Middle frontal gyrus (tissue), 1 donor: ENCODE data around the gene CYP2C18.
"Not testable (repeated sequence)": the region's sequence is repeated elsewhere in the genome, so short reads cannot be mapped to it uniquely, and the experiment has no call there.

ENCODE experiments used
- DNase-seq: peaks from one replicate; pipeline ENCODE4 v3.0.0-alpha.2; 2015; ENCODE audit warnings: low spot score; ENCODE audit errors: extremely low spot score

Gene CYP2C18

DNA sequence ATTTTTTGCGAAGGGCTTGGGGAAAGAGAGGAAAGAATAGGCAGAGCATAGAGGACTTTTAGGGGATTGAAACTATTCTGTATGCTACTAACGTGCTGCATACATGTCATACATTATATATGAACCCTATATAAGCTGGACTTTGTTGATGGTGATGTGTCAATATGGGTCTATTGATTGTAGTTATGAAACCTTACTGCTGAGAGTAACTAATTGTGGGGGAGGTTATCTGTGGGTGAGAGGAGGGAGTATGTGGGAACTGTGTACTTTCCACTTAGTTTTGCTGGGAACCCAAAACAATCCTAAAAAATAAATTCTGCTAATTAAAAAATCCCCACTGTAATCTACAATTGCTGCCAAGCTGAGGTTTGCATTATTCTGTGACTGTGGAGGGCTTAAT is 63.6 kb downstream of the CYP2C18 start:
- no peak for DNase-seq

DNA sequence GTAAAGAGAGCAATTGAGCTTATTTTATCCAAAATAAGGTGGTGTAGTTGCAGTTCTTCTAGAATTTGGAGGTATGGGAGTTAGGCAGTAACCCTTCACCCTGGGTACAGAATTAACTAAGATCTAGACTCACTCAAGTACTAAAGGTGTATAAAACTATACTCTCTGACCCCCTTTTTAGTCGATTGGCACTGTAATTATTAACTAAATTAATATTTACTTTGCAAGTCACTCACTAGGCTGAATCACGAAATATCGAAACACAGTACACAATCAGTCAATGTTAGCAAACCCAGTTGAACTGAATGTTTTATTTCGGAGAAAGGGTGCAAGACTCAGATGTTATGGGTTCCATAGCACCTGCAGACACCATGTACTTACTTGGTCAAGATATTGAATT is 64.3 kb downstream of the CYP2C18 start:
- no peak for DNase-seq

DNA sequence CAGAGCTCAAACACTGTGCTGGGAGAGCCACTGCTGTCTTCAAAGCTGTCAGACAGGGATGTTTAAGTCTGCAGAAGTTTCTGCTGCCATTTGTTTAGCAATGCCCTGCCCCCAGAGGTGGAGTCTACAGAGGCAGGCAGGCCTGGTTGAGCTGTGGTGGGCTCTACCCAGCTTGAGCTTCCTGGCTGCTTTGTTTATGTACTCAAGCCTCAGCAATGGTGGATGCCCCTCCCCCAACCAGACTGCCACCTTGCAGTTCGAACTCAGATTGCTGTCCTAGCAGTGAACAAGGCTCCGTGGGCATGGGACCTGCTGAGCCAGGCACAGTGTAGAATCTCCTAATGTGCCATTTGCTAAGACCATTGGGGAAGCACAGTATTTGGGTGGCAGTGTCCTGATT is 74.4 kb downstream of the CYP2C18 start:
- DNase-seq = no peak

DNA sequence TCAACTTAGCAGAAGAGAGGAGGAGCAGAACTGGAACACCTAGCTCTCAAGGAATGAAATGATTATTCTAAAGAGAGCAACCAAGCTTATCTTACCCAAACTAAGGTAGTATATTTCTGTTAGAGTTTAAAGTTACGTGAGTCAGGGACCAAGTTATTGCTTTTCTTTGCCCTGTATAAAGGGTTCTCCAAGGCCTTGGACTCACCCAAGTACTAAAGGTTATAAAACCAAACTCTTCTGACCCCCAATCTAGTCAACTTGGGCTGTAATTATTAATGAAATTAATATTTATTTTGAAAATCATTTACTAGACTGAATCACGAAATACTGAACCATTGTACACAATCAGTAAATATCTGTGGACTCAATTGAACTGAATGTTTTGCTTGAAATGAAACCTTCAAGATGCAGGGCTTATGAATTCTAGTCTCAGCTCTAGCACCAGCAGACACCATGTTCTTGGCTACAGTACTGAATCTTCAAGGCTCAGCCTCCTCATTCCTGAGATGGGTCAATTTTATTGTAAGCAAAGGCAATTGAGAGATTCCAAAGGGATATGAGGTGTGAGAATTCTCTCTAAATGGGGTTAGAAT is 77.2 kb downstream of the CYP2C18 start:
- DNase-seq = no peak

DNA sequence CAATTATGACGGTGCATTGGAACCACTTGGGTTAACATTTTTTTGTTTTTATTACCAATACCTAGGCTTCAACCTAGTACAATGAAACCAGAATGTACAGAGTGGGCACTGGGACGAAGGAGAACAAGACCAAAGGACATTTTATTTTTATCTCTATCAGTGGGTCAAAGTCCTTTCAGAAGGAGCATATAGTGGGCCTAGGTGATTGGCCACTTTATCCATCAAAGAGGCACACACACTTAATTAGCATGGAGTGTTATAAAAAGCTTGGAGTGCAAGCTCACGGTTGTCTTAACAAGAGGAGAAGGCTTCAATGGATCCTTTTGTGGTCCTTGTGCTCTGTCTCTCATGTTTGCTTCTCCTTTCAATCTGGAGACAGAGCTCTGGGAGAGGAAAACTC is 78.9 kb downstream of the CYP2C18 start, which contains the start of gene CYP2C19:
TSS of gene CYP2C19 (plus strand) at position 289 of the 400 bp plus-strand sequence. CDS start at position 314, 25 bp downstream.
- DNase-seq = no peak

DNA sequence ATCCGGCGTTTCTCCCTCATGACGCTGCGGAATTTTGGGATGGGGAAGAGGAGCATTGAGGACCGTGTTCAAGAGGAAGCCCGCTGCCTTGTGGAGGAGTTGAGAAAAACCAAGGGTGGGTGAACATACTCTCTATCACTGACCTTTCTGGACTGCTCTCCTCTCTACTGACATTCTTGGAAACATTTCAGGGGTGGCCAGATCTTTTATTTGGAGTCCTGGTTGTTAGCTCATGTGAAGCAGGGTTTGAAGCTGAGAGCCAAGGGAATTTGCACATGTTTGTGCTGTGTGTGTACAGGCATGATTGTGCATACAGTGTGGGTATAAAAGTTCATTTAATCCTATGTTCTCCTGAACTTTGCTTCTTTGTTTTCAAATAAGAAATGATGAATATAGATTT is 91.9 kb downstream of the CYP2C18 start:
- DNase-seq = not testable (repeated sequence)

DNA sequence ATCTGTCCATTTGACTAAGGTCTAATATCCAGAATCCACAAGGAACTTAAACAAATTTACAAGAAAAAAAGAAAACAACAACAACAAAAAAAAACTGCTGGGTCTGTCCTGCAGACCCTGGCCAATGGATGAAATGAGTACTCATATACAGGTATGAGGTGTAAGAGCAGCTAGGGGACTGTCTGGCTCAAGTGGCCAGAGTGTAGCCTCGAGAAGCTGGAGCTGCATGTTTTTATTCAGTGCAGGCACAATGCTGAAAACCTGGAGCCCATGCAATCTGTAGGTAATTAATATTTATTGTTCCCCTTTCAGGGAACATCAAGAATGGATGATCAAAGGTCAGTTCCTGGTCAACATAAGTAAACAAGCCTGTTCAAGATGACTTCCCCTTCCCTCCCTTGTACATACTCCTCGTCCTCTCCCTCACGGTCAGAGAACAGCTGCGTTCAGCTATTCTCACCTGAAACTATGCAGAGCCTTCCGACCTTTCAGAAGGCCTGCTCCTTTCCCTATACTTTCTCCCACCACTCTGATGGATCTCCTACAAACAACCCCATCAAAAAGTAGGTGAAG is 94.4 kb downstream of the CYP2C18 start:
- DNase-seq = no peak

DNA sequence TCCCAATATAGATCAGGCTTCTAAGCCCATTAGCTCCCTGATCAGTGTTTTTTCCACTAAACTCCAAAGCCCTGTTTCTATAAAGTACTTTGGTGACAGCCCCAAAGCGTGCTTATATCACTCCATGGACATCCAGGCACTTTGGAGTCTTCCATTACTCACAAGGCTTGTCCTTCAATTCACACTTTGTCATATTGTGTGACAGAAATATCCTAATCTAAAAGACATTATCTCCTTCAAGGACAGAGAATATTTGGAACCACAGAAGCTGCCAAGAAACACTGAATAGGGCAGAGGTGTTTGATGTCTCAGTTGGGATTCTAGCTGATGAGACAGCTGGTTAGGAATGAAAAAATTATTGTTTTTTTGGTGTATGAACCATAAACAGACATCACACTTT is 97.3 kb downstream of the CYP2C18 start:
- no peak for DNase-seq

DNA sequence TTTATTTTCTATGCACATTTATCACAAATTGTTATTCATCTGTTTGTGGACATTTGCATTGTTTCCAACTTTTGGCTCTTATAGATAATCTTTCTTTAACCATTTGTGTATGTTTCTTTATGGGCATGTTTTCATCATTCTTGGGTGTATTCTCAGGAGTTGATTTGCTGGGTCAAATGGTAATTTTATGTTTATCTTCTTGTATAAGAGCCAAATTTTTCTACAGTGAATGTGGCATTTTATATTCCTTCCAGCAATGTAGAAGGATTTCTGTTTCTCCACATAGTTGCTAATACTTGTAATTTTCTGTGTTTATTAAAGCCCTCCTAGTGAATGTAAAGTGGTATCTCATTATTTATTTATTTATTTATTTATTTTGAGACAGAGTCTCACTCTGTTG is 100.7 kb downstream of the CYP2C18 start:
- DNase-seq = no peak

DNA sequence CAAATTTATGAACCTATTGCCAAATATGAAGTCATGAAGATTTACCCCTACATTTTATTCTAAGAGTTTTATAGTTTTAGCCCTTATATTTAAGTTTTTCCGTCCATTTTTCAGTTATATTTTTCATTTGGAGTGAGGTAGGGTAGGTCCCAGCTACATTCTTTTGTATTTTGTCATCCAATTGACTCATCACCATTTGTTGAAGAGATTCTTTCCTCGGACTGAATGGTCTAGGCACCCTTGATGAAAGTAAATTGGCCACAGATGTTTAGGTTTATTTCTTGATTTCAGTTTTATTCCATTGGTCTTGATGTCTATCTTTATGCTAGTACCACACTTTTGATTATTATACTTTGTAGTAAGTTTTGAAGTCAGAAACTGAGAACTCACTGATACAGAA is 101.7 kb downstream of the CYP2C18 start:
- no peak for DNase-seq
